ENCODE measurements around the gene EPHA8.

EPHA8 gene

DNA sequence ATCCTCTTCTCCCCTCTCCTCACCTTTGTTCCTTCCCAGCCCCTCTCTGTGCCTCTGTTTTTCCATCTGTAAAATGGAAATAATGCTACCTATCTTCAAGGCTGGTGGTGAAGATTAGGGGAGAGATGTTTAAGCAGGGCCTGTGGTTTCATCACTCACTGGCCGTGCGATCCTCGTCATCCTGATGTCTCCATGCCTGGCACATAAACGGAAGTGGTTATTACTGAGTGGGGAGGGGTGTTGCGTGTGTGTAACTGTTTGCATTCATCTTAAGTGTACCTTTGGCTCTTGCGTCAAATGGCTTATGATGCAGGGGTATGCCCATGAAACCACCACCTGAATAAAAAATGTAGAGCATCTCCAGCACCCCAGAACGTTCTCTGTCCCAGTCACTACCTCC is 56.0 kb downstream of the EPHA8 start:
- DNase-seq (ENCODE audit: low read depth) = no peak

DNA sequence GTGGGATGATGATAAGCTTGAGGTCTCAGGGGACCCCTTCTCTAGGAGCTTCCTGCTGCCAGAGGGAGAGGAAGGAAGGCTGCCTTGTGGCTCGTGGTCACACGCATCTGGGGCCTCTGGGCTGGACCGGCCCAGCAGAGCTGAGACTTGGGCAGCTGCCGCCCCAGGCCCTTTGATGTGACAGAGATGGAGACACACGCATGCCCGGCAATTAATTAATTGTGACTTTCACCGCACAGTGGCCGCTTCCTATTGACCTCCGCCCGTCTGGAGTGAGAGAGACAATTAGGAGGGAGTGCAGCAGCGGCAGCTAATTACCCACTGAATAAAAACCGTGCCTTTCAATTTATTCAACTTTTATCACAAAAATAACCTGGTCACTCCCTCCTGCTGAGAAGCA is 56.5 kb downstream of the EPHA8 start:
- no peak for DNase-seq (ENCODE audit: low read depth)

GRCh38 chr1:22621761-22622160 is 58.5 kb downstream of the EPHA8 start:
- DNase-seq (ENCODE audit: low read depth) = no peak

- DNase-seq (ENCODE audit: low read depth) = no peak
Observed at GRCh38 chr1:22625262-22625925, 62.1 kb downstream of the EPHA8 start.

GRCh38 chr1:22626237-22627157 is 63.2 kb downstream of the EPHA8 start:
- no peak for DNase-seq (ENCODE audit: low read depth)

- DNase-seq (ENCODE audit: low read depth) = no peak
Observed at GRCh38 chr1:22627331-22627730, 64.0 kb downstream of the EPHA8 start.

DNA sequence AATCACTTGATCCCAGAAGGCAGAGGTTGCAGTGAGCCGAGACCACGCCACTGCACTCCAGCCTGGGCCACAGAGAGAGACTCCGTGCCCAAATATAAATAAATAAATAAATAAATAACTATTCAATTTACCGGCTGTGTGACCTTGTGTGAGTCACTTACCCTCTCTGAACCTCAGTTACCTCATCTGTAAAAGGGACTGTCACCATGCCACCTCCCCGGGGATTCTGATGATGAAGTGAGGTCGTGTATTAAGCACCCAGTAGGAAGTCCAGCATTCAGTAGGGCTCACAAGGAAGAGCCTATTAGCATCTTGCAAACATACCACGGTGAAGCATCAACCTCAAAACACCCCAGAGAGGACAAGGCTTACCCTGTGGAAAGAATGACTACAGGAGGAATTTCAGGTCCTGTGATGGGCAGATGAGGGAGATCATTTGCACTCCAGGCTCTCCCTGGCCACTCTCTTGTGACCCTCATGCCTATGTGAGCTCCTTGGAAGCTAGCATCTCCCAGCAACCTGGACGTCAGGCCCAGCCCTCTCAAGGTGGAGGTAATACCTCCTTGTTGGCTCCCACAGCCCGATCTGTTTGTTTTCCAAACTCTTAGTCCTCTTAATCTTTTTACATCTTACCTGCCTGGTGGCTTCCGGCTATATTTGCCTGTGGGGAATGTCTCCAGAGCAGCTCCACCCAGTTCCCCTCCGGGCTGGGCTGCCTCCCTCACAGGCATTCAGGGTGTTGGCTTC is 65.6 kb downstream of the EPHA8 start:
- no peak for DNase-seq (ENCODE audit: low read depth)

- DNase-seq (ENCODE audit: low read depth) = no peak
Observed at GRCh38 chr1:22629886-22630285, 66.6 kb downstream of the EPHA8 start.

GRCh38 chr1:22633697-22634463 is 70.6 kb downstream of the EPHA8 start:
- no peak for DNase-seq (ENCODE audit: low read depth)

- no peak for DNase-seq (ENCODE audit: low read depth)
Observed at GRCh38 chr1:22635436-22635835, 72.1 kb downstream of the EPHA8 start.

- DNase-seq (ENCODE audit: low read depth) = no peak
Observed at GRCh38 chr1:22636353-22636752, 73.1 kb downstream of the EPHA8 start, which contains the start of gene C1QA. Gene C1QA (plus strand): TSS chr1:22636628. CDS start chr1:22637617, 989 bp downstream.

GRCh38 chr1:22636927-22637326 is 73.6 kb downstream of the EPHA8 start:
- no peak for DNase-seq (ENCODE audit: low read depth)

GRCh38 chr1:22637907-22638445 is 74.7 kb downstream of the EPHA8 start:
- DNase-seq (ENCODE audit: low read depth) = no peak

- no peak for DNase-seq (ENCODE audit: low read depth)
Observed at GRCh38 chr1:22638476-22639234, 75.4 kb downstream of the EPHA8 start.

DNA sequence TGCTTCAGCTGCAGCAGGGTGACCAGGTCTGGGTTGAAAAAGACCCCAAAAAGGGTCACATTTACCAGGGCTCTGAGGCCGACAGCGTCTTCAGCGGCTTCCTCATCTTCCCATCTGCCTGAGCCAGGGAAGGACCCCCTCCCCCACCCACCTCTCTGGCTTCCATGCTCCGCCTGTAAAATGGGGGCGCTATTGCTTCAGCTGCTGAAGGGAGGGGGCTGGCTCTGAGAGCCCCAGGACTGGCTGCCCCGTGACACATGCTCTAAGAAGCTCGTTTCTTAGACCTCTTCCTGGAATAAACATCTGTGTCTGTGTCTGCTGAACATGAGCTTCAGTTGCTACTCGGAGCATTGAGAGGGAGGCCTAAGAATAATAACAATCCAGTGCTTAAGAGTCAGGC is 76.0 kb downstream of the EPHA8 start:
- DNase-seq (ENCODE audit: low read depth) = no peak

DNA sequence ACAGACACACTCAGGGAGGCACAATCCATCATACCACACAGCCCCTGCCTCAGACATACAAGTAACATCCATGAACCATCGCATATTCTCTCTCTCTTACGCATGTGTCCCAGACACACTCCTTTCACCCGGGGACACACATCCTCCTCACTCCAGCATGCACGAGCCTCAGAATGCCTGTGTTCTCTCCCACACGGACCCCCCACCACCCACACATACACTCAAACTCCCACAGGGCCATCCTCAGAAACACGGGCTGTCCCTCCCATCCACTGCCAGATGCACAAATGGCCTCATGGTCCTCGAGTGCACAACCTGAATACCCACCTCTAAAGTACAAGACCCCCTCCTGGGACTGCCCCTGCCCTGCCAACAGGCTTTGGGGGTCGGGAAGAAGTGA is 78.0 kb downstream of the EPHA8 start:
- no peak for DNase-seq (ENCODE audit: low read depth)

GRCh38 chr1:22641906-22642636 is 78.8 kb downstream of the EPHA8 start:
- peak; percentile 17 for DNase-seq (ENCODE audit: low read depth)

DNA sequence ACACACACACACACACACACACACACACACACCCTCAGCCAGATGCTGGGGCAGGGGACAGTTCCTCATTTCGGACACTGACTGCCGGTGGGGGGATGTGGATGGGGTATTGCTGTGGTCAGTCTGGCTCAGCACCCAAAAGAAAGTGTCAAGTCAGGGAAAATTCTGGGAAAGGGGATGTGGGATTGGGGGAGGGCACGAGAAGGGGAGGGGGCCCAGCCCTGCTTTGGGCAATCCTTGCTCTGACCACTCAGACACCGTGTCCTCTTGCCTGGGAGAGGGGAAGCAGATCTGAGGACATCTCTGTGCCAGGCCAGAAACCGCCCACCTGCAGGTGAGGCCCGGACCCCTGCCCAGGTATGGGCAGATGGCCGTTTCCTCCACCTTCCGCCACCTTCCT is 80.1 kb downstream of the EPHA8 start, which contains the start of gene C1QC:
Gene C1QC (plus strand): TSS at position 253 of the 400 bp plus-strand sequence. CDS start 391 bp downstream, outside the sequence.
- DNase-seq (ENCODE audit: low read depth) = no peak

GRCh38 chr1:22643928-22644327 is 80.6 kb downstream of the EPHA8 start:
- no peak for DNase-seq (ENCODE audit: low read depth)

GRCh38 chr1:22645931-22646330 is 82.6 kb downstream of the EPHA8 start:
- no peak for DNase-seq (ENCODE audit: low read depth)
